IPS-11a (cell line): ENCODE data around the gene LNX1.

Experiments
- H3K4me3 ChIP-seq: one replicate; pipeline ENCODE4 v1.5.1; 2013; ENCODE audit warnings: low read depth, low read length, control low read depth

Gene LNX1

DNA sequence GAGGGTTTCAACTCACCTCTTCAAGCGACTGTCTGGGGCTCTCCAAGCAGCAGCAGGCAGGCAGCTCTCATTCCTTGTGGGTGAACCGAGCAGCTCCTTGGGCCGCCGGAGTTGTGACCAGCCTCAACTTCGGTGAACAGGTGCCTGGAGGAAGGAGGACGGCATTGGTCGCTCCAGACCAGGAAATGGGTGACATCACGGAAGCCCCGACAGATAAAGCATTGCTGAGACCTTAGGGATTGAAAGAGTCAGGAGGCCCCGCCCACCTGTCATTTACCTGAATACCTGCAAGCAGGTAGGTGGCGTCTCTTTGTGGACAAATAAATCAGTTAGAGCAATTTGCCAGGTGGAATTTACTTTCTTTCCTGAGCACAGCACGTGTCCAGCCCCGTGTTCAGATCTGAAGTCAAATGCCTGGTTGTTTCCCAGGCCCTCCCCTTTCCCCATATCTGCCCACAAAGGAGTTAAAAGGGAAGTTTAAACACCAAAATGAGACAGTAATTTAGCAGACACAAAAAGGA lies at the start of gene LNX1:
Gene LNX1 (minus strand): TSS at position 115 of the 521 bp plus-strand sequence. CDS start 17,484 bp downstream, outside the sequence.
- peak within 1 kb of the TSS; percentile 35 for H3K4me3 ChIP-seq

DNA sequence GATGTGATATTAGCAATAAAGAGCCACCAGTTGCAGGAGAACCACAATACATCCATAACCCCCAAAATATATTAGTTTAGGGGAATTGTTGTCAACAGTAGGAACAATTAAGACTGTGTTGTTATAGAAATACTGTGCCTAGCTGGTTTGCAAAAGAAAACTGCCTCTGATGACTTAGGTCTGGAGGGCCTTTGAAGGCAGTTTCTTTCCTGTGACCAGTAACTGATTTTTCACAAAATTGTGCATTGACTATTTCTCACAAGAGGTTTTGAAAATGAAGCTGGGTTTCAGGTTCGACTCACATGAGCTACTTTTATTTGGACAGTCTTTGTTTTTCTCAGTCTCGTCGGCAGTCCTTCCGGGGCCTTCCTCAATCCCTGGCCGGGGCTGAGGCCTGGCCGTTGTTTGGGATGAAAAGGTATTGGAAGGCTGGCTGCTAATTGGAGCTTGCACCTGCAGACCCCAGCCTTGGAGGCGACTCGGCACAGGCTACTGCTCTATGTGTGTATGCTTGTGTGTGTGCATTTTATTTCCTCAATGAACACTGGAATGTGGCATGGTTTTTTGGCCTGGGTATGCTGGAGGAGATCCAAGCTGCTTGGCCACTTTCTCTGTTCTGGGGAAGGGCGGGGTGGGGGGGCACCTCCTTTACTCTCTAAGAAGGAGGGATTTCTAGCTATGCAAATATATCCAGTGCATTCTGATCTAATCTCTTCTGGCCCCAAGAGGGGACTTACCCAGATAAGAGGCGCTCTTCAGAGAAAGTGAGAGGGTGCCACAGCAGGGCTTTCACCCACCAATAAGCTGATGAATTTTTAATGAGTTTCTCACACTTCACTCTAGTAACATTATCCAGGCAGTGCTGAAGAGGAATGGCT lies 49.5 kb upstream of the LNX1 start:
- no peak overlapping the region for H3K4me3 ChIP-seq

DNA sequence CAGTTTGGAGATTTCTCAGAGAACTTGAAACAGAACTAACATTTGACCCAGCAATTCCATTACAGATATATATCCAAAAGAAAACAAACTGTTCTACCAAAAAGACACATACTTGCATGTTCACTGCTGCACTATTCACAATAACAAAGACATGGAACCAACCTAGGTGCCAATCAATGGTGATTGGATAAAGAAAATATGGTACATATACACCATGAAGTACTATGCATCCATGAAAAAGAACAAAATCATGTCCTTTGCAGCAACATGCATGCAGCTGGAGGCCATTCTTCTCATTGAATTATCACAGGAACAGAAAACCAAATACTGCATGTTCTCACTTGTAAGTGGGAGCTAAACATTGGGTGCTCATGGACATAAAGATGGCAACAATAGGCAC lies 47.6 kb upstream of the LNX1 start:
- H3K4me3 ChIP-seq = no peak overlapping the region

DNA sequence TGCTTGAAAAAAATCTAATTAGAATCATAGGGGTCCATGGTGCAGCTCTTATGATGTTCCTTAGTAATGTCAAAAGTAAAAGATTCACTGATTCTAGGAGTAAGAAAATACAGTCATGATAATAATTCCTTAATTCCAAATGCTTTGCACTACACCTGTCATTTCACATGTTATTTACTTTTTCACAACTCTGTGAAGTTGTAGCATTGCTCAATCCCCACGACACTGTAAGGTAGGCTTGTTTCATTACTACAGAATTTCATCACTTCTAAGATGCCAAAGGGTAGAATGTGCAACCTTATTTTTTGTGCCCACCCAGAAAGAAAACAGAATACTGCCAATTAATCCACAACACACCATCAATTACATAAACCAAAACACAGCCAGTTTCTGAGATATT lies 46.1 kb upstream of the LNX1 start:
- no peak overlapping the region for H3K4me3 ChIP-seq

DNA sequence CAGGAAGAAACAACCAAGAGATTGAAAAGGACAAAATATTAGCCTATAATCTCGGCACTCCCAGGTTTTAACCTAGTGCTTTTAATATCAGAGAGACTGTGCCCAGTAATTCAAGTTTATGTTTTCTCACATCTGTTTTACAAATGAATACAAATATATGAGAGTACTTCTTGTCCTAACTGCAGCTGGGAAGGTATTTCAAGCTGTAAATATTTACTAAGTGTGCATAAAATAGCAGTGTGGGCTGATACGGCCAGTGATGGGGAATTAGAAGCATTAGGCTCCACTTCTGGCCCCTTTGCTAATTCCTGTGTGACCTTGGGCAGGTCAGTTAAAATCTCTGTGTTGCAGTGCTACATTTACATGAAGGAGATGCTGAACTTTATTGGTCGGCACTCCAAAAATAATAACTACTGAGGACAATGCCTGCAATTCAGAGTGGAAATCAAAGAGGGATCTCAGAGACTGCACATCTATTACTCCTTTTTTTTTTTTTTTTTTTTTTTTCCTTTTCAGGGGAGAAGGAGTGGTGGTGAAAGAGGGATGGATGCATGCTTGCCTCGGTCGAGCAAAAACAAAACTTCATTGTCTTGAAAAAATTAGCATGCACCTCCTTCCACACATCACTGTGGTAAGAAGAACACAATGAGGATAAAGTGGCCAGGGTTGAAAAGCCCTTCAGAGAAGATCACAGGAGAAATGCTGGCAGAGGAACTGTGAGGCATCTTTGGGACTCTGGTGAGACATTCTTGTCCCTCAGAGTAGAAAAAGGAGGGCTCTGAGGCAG lies 44.6 kb upstream of the LNX1 start:
- H3K4me3 ChIP-seq = no peak overlapping the region

DNA sequence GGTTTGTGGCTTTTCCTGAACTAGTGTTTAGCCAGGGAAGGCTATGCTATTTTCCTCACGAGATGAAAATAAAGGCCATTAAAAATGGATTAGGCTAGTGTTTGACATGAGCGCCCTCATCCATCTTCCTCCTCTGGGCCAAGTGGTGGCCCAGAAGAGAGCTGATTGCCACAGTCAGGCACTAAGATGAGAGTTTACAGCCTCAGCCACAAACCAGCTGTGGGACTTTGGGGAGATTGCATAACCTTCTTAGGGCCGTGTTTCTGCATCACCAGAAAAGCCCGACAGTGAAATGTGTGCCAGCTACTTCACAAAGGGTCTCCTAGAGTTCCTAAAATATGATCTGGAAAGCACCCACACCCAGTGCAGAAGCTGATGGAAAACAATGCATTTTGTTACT lies 42.3 kb upstream of the LNX1 start:
- H3K4me3 ChIP-seq = no peak overlapping the region

DNA sequence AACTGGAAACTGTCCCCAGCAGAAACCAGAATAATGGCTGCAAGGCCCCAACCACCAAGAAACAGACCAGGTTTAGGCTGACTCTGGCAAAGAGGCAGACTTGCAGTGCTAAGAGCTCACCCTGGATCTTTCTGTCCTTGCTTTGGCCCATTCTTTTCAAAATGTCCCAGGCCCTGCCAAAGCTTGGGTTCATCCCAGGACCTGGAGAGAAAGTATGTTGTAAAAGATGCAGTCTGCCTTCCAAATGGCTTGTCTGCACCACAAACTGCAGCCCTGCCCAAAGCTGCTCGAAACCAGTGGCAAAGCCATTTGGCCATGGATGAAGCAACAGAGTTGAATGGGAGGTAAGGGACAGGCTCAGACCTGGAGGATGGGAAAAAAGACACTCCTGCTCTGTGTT lies 38.0 kb upstream of the LNX1 start:
- no peak overlapping the region for H3K4me3 ChIP-seq

DNA sequence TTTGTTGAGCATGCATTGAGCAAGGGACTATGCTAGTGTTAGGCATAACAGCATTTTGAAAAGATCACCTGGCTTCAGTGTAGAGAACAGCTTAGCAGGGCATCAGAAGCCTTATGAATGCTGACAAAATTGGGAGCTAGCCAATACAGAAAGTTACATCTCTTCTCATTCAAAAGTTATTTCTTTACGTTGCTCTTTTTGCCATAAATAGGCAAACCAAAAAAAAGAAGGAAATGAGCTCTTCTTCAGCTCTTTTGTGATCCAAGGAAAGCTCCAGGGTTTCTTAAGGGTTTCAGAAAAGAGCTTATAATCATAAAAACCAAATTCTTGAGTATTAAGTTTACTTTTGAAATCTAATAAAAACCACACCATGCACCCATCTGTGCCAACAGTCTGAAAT lies 35.2 kb upstream of the LNX1 start:
- no peak overlapping the region for H3K4me3 ChIP-seq

DNA sequence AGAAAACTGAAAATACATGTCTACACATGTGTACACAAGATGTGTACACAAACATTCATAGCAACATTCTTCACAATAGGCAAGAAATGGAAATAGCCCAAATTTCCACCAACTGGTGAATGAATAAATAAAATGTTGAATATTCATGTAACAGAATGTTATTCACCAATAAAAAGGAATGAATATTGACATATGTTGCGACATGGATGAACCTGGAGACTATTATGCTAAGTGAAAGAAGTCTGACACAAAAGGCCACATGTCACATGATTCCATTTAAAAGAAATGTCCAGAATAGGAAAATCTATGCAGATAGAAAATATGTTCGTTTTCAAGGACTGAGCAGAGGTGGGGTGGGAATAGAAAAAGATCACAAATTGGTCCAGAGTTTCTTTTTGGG lies 34.6 kb upstream of the LNX1 start:
- H3K4me3 ChIP-seq = no peak overlapping the region

DNA sequence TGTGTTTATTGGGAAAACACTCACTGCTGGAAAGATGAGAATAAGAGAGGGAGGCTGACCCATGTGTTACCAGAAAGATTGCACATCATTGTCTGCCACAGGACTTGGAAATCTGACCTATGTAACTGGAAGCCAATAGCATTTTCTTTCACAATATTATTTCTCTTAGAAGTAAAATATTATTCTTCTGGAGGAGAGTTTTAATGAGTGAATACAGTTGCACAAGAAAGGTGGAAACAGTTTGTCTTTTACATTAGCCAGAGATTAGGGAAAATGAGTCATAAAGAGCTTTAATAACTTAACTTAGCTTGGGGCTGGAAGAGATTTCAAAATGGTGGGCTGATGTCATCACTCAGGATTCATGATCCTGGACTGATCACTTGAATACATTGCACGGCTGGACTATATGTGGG lies 31.5 kb upstream of the LNX1 start:
- H3K4me3 ChIP-seq = no peak overlapping the region

DNA sequence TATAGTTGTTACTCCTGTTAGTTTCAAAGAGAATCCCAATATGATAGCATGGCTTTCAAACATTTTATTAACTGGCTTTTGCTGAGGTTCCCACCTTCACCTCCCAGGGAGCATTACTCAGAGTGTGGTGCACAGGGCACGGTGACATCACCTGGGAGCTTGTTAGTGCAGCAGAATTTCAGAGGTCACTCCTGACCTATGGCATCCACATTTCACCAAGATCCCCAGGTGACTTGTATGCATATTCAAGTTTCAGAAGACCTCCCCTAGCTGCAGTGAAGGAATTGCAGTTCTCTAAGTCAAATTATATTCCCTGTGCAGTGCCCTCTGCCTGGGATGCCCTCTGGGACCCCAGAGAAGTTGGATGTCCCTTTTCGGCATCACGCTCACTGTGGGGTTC lies 29.7 kb upstream of the LNX1 start:
- H3K4me3 ChIP-seq = no peak overlapping the region

DNA sequence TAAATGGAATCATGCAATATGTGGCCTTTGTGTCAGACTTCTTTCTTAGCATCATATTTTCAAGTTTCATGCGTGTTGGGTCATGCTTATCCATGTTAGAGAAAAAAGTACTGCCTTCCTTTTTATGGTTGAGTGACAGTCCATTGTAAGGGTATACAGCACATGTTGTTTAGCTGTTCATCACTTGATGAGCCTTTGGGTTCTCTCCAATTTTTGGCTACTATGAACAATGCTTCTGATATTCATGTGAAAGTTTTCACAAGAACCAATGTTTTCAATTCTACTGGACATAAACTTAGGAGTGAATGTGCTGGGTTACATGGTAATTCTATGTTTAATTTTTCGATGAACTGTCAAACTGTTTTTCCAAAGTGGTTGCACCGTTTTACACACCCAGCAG lies 28.1 kb upstream of the LNX1 start:
- H3K4me3 ChIP-seq = no peak overlapping the region

DNA sequence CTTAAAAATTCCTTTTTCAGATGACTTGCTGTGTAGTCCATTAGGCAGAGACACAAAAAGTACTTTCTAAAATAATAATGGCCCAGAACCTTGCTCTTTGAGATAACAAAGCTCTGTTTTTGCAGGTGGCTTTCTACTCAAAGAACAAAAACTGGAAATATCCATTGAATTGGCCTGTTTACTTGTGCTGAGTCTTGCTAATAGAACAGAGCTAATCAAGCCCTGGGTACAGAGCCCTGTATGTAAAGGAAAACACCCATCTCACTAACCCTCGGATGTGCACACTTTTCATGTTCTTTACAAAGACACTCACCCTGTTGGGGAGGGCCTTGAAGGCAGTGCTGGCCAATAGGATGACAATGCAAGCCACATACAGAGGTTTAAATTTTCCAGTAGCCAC lies 27.0 kb upstream of the LNX1 start:
- H3K4me3 ChIP-seq = no peak overlapping the region

DNA sequence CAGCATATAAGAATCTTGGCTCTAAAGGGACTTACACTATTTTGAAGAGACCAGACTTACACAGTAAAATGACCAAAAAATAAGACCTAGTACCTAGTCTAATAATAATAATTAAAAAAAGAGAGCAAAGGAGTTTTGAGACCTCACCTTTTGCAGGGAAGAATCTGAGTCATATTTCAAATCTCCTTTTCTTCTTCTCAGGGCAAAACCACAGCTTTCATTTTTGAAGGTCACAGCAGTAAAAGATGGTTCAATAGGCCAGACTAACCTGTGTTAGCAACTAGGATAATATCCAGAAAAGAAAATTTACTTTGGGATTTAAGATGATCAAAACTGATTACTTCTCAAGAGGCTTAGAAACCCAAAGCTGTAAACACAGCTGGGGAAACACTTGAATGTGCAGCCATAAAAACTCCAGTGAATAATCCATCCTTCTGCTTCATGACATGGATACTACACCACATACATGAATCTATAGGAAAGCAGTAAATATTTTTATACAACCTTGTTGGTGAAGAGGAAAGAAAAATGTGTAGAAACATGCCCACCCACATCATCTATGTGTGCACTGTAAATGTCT lies 25.9 kb upstream of the LNX1 start:
- H3K4me3 ChIP-seq = no peak overlapping the region

DNA sequence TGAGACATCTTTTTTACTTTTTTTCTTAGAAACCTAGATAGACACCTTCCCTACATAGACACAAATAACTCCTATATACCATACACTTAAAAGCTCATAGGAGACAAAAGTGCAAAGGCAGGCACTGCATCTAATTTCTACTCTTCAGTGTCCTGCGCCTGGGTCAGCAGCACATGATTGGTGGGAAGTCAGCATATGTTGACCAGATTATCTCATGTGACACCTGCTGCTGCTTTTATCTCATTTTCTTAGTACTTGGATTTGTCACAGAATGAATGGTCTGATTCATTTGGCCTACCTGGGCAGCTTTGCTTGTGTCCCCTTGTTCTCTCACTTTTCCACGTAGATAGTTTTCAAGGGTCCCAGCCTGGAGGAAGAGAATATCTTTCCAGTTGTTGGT lies 24.9 kb upstream of the LNX1 start:
- no peak overlapping the region for H3K4me3 ChIP-seq

DNA sequence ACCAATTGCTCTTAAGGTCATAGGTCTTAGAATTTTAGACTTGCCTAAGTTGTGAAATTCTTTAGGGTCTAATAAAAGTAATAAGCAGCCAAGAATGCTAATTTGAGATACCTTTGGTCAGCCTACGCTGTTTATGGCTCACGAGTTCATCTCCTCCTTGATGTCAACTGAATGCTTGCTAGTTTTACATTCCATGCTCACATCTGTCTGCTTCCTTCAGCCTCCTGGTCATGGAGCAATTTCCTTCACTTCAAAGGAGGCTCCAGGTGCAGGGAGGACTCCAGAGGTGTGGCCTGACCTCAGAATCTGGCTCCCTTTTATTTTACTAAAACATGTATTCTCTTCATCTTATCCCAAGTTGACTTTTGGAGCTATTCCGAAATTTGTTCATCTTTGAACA lies 23.3 kb upstream of the LNX1 start:
- no peak overlapping the region for H3K4me3 ChIP-seq

DNA sequence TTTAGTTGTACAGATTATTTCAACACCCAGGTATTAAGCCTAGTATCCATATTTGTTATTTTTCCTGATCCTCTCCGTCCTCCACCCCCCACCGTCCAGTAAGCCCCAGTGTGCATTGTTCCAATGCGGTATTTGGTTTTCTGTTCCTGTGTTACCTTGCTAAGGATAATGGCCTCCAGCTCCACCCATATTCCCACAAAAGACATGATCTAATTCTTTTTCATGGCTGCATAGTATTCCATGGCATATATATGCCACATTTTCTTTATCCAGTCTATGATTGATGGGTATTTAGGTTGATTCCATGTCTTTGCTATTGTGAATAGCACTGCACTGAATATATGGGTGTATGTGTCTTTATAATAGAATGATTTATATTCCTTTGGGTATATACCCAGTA lies 22.1 kb upstream of the LNX1 start:
- H3K4me3 ChIP-seq = no peak overlapping the region

DNA sequence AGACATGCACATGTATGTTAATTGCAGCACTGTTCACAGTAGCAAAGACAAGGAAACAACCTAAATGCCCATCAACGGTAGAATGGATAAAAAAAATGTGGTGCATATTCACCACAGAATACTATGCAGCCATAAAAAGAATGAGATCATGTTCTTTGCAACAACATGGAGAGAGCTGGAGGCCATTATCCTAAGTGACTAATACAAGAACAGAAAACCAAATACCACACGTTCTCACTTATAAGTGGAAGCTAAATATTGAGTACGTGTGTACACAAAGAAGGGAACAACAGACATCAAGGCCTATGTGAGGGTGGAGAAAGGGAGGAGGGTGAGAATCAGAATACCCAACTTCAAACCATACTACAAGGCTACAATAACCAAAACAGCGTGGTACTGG lies 17.4 kb upstream of the LNX1 start:
- H3K4me3 ChIP-seq = no peak overlapping the region

DNA sequence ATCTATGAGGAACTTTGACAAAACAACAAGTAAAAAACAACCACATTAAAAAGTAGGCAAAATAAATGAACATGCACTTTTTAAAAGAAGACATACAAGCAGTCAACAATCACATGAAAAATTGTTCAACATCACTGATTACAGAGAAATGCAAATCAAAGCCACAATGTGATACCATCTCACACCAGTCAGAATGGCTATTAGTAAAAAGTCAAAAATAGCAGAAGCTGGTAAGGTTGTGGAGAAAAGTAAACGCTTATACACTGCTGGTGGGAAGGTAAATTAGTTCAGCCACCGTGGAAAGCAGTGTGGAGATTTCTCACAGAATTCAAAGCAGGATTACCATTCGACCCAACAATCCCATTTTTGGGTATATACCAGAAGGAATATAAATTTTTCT lies 17.0 kb upstream of the LNX1 start:
- no peak overlapping the region for H3K4me3 ChIP-seq

DNA sequence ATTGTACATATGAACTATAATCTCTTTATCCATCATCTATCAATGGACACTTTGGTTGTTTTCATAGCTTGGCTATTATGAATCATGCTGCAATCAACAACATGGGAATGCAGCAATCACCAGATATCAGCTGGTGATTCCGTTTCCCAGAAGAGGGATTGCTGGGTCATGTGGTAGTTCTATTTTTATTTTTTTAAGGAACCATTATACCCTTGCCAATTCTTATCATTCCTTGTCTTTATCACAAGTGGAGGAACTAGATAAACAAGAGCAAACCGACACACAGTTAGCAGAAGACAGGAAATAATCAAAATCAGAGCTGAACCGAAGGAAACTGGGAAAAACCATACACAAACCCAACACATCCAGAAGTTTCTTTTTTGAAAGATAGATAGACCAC lies 14.5 kb upstream of the LNX1 start:
- H3K4me3 ChIP-seq = no peak overlapping the region

DNA sequence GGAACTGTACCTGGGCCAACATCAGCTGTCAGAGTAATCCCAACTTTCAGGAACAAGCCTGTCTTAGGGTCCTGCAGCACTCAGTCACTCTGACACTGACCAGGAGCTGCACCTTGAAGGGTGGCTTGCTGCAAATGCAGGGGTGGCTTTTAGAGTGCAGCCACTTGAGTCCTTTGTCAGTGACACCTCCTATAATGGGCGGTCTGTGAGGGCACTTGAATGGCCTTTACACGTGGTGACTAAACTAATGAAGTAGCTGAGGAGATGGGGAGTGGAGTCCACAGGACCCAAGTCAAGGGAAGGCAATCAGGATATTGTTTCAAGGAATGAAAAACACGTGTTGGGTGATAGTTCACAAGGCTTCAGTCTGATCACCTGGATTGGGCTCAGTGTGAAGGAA lies 11.1 kb upstream of the LNX1 start:
- no peak overlapping the region for H3K4me3 ChIP-seq
